Measurements from ENCODE around the gene HOXC10. TPM values are rescaled to one million over a fixed set of nuclear protein-coding genes. Genes with fewer than 3 reads are reported as not detected.

Gene HOXC10
- total RNA-seq, 1 donor from 2014 or later, result 0.96 TPM

DNA sequence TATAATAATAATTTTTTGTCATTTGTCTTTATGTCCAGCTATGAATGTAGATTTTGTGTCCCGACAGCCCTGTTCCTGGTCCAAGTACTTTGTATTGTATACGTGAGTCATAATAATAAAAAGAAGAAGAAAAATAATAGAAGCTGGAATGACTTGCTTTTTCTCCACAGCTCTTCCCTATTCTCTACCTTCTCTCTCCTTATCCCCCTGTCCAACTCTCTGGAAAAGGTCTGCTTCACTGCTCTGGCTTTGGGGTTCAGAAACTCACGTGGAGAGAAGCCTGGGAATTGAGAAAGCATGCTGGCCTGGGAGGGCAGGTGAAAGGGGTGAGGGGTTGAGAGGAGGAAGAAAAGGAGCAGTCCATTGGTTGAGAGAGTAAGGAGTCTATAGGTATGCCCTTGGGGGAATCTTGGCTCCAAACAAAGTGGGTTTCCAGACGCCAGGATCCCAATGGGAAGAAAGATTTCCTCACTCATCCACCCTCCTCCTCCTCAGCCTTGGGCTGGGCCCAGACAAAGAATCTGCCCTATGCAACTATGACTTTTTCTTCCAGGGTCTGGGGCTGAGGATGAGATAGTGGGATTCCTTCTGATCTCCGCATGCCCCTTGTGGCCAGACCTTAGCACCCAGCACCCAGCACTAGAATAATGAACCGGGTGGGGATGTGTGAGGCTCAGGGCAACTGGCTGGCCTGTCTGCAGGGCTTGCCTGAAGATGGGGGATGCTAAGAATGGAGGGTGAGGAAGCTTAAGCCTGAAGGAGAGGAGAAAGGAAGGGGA lies 27.9 kb downstream of the HOXC10 start:
- TF ChIP-seq, protein P1, sequence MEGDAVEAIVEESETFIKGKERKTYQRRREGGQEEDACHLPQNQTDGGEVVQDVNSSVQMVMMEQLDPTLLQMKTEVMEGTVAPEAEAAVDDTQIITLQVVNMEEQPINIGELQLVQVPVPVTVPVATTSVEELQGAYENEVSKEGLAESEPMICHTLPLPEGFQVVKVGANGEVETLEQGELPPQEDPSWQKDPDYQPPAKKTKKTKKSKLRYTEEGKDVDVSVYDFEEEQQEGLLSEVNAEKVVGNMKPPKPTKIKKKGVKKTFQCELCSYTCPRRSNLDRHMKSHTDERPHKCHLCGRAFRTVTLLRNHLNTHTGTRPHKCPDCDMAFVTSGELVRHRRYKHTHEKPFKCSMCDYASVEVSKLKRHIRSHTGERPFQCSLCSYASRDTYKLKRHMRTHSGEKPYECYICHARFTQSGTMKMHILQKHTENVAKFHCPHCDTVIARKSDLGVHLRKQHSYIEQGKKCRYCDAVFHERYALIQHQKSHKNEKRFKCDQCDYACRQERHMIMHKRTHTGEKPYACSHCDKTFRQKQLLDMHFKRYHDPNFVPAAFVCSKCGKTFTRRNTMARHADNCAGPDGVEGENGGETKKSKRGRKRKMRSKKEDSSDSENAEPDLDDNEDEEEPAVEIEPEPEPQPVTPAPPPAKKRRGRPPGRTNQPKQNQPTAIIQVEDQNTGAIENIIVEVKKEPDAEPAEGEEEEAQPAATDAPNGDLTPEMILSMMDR (IDR thresholded peaks at IDR 0.05; ENCODE audit: unreplicated experiment), result no peak
- Mint-ChIP-seq H3K9me3 (no peaks in the 10 kb centered on the region), H3K4me3 (no peak overlapping the region), H3K4me1 (peaks cover 33% of the 10 kb centered on the region), H3K36me3 (peaks cover 2% of the 10 kb centered on the region), H3K27ac (peak overlapping the region; percentile 51), H3K27me3 (ENCODE audit: low read depth) (peaks cover 92% of the 10 kb centered on the region)
- DNase-seq (ENCODE audit: low spot score in 2 of 2, unreplicated experiment in 2 of 2), result no peak

DNA sequence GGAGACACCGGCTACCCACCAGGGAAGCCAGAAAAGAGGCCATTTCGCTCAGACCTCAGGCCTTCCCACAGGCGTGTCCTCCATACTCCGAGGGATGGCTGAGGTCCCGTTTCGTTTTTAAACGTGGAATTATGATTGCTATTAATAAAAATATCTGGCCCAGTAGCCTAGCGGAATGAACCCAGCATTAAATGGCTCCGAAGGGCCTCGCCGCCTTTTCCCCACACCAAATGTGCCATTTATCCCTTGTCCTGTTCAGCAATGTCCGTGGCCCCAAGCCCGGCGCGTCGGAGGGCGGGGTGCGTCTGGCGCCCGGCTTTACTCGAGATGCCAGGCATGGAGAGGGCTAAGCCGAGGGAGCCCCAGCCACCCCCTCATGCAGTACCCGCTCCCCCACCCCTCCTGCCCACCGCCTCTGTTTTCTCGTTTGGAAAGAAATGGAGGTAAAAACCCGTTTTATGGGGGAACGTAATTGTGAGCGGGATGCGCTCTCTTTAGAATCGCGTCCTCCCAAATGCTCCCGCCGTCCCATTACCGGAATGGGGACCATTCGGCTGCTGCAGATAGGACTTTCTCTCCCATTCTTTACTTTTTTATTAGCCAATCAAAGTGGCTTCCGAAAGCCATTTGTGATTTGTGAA lies 29.6 kb downstream of the HOXC10 start:
- H3K4me1 Mint-ChIP-seq, result peaks cover 36% of the 10 kb centered on the region
- H3K4me3 Mint-ChIP-seq, result peak overlapping the region; percentile 28

DNA sequence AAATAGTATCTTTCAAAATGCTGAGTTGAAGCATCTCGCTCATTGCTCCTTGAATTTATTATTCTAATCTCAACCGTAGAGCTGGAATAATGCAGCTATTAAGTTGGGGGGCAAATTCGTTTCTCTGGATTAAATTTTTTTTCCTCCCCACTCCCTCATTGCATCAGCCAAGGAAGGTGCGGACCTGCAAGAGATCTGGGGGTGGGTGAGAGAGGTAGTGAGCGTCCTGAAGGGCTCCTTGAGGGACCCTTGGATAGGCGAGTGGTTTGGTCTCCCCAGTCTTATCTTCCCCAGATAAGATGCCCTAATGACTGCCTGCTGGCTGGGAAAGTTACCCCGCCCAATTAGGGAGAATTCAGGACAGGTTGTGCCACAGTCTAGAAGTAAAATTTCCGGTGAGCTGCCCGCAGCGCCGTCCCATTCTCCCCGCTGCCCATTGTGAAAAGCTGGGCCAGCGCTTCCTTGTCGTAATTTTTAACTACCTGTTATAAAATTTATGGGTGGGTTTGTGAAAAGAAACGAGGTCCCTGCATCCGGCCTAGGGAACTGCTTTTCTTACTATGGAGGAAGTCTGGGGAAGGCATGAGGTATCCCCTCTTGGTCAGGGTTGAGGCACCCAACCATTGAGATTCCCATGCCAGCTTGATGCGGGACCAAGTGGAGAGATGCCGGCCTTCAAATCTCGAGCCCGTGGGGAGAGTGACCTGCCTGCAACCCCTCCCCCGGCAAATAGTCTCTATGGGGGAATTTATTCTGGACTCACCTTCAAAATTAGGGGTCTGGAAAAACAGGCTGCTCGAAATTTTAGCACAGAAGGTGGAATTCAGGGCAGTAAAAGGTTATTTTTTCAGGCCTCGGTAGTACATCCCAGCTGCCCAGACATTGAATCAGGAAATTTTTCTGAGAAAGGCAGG lies 30.3 kb downstream of the HOXC10 start:
- peaks cover 2% of the 10 kb centered on the region for H3K36me3 Mint-ChIP-seq
- H3K4me1 Mint-ChIP-seq, result peaks cover 37% of the 10 kb centered on the region
- H3K4me3 Mint-ChIP-seq, result peak overlapping the region; percentile 24
- no peak for DNase-seq (ENCODE audit: low spot score in 2 of 2, unreplicated experiment in 2 of 2)
- TF ChIP-seq, protein P1 (IDR thresholded peaks at IDR 0.05; ENCODE audit: unreplicated experiment), result no peak
- H3K27me3 Mint-ChIP-seq (ENCODE audit: low read depth), result peaks cover 86% of the 10 kb centered on the region
- peak overlapping the region; percentile 1 for H3K27ac Mint-ChIP-seq
- no peaks in the 10 kb centered on the region for H3K9me3 Mint-ChIP-seq

More for the DNA sequence above, 29.6 kb downstream of the HOXC10 start:
- Mint-ChIP-seq H3K27ac (peak overlapping the region; percentile 39), H3K36me3 (peaks cover 2% of the 10 kb centered on the region), H3K9me3 (no peaks in the 10 kb centered on the region), H3K27me3 (ENCODE audit: low read depth) (peaks cover 87% of the 10 kb centered on the region)
- TF ChIP-seq, protein P1 (IDR thresholded peaks at IDR 0.05; ENCODE audit: unreplicated experiment), result no peak
- DNase-seq (ENCODE audit: low spot score in 2 of 2, unreplicated experiment in 2 of 2), result no peak

DNA sequence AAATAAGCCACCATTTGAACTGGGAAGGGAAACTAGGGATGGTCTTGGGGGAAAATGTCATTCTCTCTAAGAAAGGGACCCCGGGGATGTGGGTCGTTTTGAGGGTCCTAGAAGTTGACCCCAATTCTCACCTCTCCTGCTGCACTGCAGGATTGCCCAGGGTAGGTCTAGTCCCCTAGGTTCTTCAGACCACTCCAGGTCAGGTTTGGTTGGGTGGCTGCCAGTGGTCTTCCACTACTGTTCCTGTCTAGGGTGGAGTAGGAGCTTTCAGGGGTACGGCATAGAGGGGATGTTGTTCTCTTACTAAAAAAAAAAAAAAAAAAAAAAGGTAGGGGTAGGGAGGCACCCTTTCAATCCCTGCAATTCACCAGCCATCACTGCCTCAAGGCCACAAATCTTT lies 31.1 kb downstream of the HOXC10 start:
- Mint-ChIP-seq H3K27ac (no peak overlapping the region), H3K4me1 (peaks cover 31% of the 10 kb centered on the region), H3K9me3 (no peaks in the 10 kb centered on the region), H3K36me3 (peaks cover under 1% of the 10 kb centered on the region), H3K27me3 (ENCODE audit: low read depth) (peaks cover 86% of the 10 kb centered on the region), H3K4me3 (peak overlapping the region; percentile 81)
- TF ChIP-seq, protein P1 (IDR thresholded peaks at IDR 0.05; ENCODE audit: unreplicated experiment), result no peak
- DNase-seq (ENCODE audit: low spot score in 2 of 2, unreplicated experiment in 2 of 2), result no peak

DNA sequence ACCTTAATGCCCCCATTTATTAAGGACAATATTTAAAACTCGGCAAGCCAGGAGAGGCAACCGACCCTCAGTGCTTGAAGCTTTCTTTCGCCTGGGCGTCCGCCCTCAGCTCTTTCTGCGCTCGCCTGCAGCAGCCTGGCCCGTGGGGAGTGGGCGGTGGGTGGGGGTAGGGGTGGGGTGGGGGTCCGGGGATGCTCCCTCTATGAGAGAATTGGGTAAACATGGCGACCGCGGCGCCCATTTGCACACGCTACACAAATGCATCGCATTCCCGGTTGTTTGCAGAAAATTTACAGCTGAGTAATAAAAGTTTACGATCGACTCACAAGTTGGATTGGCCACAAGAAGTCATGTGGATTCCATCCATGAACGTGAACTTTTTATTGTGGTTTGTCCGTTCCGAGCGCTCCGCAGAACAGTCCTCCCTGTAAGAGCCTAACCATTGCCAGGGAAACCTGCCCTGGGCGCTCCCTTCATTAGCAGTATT lies 31.6 kb downstream of the HOXC10 start:
- no peaks in the 10 kb centered on the region for H3K36me3 Mint-ChIP-seq
- TF ChIP-seq, protein P1 (IDR thresholded peaks at IDR 0.05; ENCODE audit: unreplicated experiment), result no peak
- H3K27me3 Mint-ChIP-seq (ENCODE audit: low read depth), result peaks cover 86% of the 10 kb centered on the region
- H3K9me3 Mint-ChIP-seq, result no peaks in the 10 kb centered on the region
- peaks cover 31% of the 10 kb centered on the region for H3K4me1 Mint-ChIP-seq
- DNase-seq (ENCODE audit: low spot score in 2 of 2, unreplicated experiment in 2 of 2), result no peak
- H3K4me3 Mint-ChIP-seq, result peak overlapping the region; percentile 81
- peak overlapping the region; percentile 59 for H3K27ac Mint-ChIP-seq

All from mesothelial cell of epicardium (in vitro differentiated cells).